Renal cortex interstitium (tissue), 11 donors: ENCODE results near the gene CRYBA4. TPM values are rescaled to one million over a fixed set of nuclear protein-coding genes. Genes with fewer than 3 reads are reported as not detected.

ENCODE experiments used
- DNase-seq, 11 donors: peaks; one replicate each; pipeline ENCODE4 v3.0.0-alpha.2; 2013; ENCODE audit warnings: low read depth in 9 of 11, low spot score in 4 of 11; ENCODE audit errors: extremely low read depth in 1 of 11
- polyA plus RNA-seq, 3 donors: library from polyadenylated mRNA; unstranded; fragments of 120-200 nt; gene quantifications; one replicate each; pipeline ENCODE4 v1.2.1, GENCODE V29; 2013; ENCODE audit not compliant: insufficient read length in 3 of 3

Gene CRYBA4
- polyA plus RNA-seq, 3 donors, result 0.18 TPM; not detected in 2

DNA sequence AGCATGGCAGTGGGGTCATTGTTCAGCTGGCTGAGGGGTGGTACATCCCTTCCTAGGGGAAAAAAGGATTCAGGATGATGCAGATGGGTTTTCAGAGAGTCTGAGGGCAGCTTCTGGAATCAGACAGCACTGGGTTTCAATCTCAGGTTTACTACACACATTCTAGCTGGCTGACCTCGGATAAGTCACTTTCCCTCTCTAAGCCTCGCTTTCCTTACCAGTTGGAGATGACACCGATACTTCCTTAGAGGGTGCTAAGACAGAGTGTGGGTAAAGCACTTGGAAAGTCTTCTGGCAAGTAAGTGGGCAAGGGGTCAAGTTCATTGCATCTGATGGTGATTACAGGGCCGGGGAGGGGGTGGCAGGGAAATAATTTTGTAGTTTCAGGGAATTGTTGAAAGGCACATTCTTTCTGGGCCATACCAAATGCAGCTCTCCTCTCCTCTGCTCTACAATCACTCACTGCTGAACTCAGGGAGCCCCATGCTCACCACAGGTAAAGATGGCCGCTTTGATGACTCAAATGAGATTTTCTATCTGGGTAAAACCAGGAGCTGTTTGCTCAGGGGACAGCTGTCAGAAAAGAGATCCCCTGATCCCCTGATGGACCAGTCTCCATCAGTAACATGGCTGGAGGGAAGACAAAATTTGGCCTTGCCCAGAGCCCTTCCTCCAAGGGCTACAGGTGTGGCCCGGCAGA lies 29.1 kb downstream of the CRYBA4 start:
- no peak for DNase-seq

DNA sequence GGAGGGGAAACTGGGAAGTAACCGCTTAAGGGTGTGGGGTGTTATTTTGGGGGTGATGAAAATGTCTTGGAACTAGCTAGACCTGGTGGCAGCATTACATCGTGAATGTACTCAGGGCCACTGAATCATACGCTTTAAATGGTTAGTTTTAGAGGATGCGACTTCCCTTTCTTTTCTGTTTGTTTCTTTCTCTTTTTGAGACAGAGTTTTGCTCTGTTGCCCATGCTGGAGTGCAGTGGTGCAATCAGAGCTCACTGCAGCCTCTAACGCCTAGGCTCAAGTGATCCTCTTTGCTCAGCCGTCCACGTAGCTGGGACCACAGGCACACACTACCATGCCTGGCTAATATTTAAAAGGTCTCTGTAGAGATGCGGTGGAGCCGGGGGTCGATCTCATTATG lies 30.1 kb downstream of the CRYBA4 start:
- no peak for DNase-seq

DNA sequence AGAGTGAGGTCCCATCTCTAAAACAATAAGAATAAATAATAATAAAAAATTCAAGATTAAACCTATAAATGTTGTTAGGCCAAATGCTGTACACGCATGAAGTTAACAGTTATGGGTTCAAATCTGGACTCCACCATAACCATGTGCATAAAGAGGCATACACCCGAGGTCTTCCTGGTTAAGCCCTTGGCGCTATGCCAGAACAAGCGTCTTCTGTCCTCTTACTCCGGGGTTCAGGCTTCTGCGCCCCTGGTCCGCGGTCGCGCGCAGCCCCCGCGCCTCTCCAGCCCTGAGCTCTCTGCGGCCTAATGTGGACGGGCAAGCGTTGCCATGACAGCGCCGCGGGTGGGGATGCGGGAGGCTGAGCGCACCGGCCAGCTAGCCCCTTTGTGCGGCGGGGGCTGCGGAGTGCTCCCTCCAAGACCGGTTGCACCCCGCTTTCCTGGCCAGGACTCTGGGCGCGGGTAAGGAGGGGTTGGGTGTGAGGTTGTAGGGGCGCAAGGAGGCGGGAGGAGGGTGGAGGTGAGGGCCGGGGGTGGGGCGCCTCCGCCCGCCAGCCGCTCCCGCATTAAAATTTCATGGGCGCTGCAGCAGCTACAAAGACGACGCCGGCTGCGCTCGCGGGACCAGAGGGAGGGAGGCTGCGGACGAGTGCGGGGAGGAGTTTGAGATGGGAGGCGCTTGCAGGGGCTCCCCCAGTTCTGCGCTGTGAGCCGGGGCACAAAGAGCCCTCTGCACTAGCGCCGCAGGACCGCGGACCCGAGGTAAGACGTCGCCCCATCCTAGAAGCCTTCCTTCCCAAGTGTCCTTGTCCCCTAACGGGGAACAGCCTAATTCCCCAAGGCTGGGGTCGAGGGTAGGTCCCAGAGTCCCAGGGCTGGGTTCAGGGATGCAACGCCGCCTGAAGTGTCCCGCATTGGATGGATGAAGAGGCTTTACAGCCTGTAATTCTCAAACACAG lies 35.4 kb downstream of the CRYBA4 start, which contains the start of gene MIAT:
TSS of gene MIAT (plus strand) at position 698 of the 961 bp plus-strand sequence.
- no peak for DNase-seq

DNA sequence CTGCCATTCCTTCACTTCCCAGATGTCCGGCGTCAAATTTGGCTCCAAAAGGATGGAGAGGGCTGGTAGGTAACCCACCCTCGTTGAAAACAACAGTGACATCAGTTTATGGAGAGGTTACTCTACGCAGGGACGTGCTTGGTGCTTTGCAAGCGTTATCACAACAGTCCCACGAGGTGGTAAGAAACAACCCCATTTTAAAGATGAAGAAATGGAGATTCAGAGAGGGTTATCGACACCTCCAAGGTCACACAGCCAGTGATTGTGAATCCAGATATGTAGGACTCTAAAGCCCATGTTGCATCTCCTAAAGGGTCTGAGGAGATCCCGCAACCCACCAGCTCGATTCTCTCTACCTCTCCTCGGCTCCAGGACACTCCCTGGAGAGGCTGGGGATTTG lies 36.4 kb downstream of the CRYBA4 start:
- DNase-seq, result no peak

DNA sequence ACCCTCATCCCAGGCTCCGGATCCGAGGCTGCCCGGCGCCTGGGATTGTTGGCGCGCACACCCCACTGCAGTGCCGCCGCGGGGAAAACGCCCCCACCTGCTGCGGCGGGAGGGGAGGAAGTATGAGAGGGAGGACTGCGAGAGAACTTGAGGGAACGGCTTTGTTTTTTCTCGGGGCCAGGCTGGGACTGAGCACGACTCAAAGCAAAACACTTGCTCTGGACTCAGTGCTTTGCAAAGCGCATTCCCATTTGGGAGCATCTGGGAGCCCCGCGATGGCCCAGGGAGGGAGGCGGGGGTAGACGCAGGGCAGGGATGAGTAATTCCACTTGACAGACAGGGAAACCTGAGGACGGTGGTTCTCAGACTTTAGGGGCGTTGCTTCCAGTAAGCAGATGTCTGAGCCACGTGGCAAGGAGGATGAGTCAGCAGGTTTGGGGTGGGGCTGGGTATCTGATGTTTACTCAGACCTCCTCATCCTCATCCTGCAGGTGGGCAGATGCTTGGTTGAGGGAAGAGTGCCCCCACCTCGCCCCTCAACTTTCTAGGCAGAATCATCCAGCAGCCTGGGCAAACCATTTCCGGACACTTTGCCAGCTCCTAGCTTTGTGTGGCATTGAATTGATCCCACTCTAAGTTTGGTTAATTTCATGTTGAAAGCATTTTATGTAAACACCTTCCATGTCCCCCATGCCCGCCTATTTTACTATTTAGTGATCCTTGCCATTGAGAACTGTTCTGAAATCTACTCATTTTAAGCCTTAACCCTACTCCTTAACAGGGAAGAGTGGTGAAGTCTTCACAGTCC lies 37.1 kb downstream of the CRYBA4 start:
- no peak for DNase-seq

DNA sequence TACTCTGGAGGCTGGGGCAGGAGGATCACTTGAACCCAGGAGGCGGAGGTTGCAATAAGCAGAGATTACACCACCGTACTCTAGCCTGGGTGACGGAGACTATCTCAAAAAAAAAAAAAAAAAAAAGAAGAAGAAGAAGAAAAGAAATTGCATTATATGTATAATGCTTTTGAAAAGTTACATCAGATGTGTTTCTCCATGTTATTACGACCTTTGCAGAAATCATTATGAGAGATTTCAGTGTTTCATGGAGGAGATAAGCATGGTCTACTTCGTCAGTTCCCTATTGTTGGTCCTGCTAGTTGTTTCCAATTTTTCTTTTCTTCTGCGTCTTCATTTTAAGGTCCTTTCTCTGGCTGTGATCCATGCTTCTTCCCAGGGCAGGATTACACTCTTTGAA lies 38.6 kb downstream of the CRYBA4 start:
- no peak for DNase-seq

DNA sequence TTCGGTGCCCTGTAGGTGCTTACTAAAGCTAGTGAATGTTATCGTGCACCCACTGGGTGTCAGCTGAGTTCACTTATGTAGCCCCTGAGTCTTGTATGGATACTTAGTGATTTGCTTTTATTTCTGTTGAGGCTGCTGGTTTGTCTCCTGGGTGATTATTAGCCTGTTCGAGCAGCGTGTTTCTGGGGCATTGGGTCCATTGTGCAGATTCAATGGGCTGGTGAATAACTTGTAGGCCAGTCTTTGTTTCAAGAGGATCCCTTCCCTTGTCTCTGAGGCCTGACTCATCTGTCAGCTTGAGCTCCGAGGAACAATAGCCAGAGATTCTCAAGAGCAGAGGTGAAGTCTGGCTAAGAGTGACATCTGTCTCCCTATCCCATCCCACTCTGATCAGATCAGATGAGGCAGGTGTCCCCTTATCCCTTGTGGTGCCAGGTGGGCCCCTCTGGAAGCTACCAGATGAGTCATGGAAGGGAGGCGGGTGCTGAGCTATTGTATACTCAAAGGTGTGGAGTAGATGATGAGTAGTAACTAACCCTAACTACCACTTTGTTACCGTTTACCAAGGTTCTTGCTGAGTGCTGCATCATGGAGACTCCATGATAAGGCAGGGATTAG lies 39.3 kb downstream of the CRYBA4 start:
- DNase-seq, result no peak

DNA sequence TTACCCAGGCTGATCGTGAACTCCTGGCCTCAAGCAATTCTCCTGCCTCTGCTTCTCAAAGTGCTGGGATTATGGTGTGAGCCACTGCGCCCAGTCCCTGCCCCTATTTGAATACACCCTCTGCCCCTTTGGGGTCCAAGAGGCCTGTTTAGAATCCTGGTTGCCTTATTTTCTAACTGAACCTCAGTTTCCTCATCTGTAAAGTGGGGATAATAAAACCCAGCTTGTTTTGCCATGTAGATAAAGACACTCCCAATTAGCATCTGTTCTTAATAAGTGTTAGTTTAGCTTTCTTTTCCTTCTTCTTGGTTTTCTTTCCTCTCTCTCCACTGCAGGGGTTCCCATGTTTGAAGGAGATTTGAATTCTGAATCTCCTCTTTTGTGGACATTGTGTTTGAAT lies 40.4 kb downstream of the CRYBA4 start:
- no peak for DNase-seq

DNA sequence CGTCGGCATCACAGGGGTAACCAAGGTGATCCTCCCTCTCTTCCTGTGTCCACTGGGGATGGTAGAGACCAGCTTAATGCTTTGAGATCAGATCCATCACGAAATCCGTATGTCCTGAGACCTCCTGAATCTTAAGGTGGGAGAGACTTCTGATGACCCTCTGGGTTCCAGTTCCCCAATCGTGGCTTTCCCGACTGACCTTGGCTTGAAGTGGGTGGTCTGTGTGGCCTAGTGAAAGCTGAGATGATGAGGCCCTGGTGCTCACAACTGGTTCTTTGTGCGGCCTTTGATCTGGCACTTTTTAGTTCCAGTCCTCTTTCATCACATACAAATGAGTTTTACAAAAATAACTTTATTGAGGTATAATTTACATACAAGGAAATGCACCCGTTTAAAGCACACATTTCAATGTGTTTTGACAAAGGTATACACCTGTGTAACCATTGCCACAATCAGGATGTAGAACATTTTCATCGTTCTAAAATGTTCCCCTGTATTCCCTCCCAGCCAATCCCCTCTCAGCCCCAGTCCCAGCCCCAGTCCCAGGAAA lies 41.7 kb downstream of the CRYBA4 start:
- no peak for DNase-seq

DNA sequence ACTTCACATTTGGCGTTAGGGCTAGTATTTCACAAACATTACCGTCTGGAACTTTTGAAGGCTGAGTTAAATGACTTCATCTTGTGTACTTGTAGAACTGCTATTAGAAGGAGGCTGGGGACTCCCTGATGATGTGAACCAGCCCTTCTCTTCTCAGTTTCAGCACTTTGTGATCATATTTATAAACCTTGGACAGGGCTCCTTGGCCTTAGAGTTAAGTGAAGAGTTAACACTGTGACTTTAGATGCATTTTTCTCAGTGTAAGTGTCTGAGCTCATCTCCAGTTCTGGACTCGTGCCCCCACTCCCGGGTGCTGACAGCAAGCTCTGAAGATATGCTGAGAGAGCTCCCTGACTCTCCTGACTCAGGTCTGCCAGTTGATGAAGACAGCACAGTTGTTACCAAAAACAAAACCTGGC lies 44.1 kb downstream of the CRYBA4 start:
- no peak for DNase-seq

DNA sequence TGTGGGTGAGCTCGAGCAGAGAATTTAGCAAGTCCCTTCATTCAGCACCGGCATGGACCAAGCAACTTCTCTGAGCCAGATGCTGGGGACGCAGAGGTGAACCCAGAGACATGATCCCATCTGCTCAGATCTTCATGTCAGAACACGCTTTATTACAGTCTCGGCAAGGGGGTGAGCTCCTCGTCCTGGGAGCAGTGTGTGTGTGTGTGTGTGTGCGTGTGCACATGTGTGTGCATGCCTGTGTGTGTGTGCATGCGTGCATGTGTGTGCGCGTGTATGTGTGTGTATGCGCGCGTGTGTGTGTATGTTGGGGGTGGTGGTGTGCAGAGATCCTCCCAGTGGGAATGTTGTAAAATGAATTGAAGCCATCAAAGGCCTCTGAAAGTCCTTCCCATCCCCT lies 45.4 kb downstream of the CRYBA4 start:
- no peak for DNase-seq

DNA sequence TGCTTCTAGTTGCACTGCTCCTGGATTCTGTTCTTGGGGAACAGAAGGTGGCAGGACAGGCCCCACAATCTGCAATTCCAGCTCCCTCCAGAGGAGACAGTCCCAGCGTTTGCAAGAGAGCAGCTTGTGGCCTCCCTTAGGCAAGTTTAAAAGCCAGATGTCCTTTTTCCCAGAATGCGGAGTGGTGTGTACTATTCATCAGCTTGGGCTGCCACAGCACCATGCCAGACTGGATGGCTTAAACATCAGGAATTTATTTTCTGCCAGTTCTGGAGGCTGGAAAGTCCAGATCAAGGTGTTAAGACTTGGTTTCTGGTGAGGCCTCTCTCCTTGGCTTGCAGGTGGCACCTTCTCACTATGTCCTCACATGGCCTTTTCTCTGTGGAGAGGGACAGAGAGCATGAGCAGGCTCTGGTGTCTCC lies 47.3 kb downstream of the CRYBA4 start:
- DNase-seq, result no peak

DNA sequence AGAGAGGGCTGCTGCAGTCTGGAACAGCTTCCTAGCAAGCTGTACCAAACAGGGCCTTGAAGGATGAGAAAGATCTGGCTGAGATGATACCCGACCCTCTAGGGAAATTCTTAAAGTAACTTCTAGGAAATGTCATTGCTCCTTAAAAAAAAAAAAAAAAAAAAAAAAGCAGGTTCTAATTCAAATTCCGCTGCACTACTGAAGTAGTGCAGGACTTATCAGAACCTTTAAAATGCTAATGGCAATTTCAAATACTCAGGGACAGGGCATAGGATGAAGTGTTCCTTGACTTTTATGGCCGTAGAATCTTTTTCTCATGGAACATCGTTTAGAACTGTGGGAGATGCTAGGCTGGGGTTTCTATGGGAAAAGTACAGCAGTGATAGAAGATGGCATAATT lies 48.7 kb downstream of the CRYBA4 start:
- DNase-seq, result no peak

DNA sequence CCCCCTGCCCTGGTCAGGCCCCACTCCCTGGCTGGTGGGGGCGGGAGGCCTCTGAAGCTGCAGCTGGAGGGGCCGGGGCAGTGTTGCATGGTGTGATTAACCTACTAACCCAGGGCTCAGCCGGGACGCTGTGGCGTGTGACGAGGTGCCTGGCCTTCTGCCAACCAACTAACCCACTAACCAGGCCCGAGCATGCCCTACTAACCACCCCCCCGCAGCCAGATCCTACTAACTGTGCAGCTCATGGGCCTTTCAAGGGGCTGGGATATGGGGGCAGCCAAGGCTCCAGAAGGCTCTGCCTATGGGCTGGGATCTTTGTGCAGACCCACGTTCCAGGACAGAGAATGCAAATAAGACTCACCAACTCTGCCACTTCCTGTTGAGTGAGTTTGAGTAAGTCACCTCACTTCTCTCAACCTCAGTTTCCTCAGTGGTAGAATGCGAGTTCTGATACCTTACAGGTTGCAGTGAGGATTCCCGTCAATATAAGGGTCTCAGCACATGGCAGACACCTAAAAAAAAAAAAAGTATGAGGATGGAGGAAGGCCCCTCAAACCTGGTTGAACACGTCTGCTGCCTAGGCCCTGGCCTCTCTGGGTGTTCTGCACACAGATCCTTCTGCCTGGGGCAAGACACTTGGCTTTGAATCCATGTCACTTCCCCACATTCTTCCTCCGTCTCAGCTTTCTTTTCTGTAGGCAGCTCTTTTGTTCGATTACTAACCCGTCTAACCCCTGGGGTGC lies 49.7 kb downstream of the CRYBA4 start:
- no peak for DNase-seq

DNA sequence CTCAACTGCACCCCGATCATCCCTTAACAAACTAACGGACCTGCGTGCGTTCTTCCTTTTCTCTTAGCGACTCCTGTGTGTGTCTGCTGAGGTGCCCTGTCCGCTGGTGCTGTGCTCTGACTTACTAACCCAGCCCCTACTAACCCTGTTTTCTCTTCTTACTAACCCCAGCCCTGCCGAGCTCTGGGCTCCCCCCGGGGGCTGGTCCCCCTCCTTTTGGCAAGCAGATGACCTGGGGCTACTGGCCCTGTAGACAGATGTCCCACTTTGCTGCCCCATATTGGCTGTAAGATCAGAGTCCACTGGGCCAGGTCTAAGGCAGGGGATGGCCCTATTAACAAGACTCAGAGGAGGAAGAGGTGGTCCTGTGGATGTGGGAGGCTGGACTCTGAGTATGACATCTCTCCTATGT lies 50.3 kb downstream of the CRYBA4 start:
- no peak for DNase-seq

DNA sequence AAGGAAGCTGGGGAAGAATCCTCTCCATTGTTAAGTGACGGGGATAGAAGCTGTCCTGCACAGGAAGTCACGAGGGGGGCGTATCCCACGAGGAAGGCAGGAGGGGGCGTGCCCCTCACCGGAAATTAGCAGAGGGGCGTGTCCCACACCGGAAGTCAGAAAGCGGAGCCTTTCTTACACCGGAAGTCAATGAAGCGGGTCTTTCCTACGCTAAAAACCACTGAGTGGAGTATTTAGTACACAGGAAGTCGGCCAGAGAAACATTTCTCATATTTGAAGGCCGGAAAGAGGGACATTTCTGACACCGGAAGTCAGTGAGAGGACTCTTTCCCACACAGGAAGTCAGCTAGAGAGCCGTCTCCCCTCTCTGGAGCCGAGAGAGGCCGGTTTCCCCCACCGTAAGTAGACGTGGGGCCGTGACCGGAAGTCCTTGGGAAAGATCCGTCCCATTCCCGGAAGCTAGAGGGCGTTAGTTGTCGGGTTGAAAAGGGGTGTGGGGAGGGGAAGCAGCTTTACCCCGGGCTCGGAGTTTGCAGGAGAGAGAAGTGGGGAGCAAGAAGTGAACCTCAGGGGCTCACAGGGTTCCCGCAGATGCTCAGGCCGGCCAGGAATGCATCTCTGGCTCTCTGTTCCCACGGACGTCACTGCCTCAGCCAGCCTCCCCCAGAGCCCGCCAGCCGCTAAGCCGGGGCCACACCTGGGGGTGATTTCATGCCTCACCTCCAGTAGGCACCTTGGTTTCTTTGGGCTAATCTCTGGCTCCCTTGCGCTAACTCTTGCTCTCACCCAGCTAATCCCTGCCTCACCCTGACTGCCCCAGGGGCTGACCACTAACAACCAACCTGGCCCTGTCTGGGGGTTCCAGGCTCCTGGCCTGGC lies 51.1 kb downstream of the CRYBA4 start:
- DNase-seq, result peak; percentile 87 to 96 (median 92)

DNA sequence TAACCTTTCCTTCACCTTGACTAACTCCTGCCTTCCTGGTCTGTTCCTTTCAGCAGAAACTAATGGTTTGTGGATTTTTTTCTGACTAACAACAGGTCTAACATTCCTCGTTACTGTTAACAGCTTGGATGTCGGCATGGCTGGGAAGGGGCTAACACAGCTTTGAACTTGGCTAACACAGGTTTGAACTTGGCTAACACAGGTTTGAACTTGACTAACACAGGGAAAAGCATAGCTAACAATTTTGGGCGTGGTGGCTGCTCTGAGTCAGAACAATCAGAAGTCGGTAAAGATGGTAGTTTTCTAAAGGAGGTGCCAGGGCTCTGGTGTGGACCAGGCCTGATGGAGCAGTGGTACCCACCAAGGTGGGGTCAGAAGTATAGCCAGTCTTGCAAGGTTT lies 51.7 kb downstream of the CRYBA4 start:
- no peak for DNase-seq
